ENCODE data around the gene SPATS2.

DNA sequence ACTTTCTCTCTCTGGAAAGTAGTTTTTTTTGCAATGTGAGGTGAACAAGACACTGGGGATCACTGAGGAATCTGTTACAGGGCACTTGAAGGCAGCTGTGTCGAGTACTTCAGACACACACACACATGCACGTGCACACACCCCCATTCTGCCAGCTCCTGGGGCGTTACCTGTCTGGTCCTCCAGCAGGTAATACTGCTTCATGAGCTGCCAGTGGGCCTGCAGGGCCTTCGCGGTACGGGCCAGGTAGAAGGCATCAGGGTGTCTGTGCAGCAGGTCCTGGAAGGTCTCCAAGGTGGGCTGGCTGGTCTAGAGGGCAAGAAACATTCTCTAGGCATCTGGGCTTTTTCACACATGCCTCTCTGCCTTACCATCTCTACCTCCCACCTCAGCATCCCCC, 195.6 kb downstream of the SPATS2 start:
- TF ChIP-seq, protein P1, sequence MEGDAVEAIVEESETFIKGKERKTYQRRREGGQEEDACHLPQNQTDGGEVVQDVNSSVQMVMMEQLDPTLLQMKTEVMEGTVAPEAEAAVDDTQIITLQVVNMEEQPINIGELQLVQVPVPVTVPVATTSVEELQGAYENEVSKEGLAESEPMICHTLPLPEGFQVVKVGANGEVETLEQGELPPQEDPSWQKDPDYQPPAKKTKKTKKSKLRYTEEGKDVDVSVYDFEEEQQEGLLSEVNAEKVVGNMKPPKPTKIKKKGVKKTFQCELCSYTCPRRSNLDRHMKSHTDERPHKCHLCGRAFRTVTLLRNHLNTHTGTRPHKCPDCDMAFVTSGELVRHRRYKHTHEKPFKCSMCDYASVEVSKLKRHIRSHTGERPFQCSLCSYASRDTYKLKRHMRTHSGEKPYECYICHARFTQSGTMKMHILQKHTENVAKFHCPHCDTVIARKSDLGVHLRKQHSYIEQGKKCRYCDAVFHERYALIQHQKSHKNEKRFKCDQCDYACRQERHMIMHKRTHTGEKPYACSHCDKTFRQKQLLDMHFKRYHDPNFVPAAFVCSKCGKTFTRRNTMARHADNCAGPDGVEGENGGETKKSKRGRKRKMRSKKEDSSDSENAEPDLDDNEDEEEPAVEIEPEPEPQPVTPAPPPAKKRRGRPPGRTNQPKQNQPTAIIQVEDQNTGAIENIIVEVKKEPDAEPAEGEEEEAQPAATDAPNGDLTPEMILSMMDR (IDR thresholded peaks at IDR 0.05) = no peak
- TF ChIP-seq EZH2 (IDR thresholded peaks at IDR 0.05) (no peak), EZH2phosphoT487 (IDR thresholded peaks at IDR 0.05) (no peak)
